ENCODE results near the gene PROM1. TPM values are rescaled to one million over a fixed set of nuclear protein-coding genes. Genes with fewer than 3 reads are reported as not detected.

PROM1 gene
- total RNA-seq, 1 donor from 2014 or later = 12.4 TPM

- no peaks in the 10 kb centered on the region for H3K4me1 Mint-ChIP-seq
- no peaks in the 10 kb centered on the region for H3K36me3 Mint-ChIP-seq
- H3K27me3 Mint-ChIP-seq (ENCODE audit: low read depth) = no peaks in the 10 kb centered on the region
- H3K9me3 Mint-ChIP-seq = peaks cover 23% of the 10 kb centered on the region
- no peak overlapping the region for H3K4me3 Mint-ChIP-seq
- no peak for DNase-seq (ENCODE audit: low spot score in 2 of 2, unreplicated experiment in 2 of 2)
- no peak overlapping the region for H3K27ac Mint-ChIP-seq
- TF ChIP-seq CTCF (IDR thresholded peaks at IDR 0.05; ENCODE audit: unreplicated experiment) = no peak
These were observed 130.2 kb downstream of the PROM1 start for GRCh38 chr4:15953625-15954024.

- DNase-seq (ENCODE audit: low spot score in 2 of 2, unreplicated experiment in 2 of 2) = no peak
- Mint-ChIP-seq H3K27ac (no peak overlapping the region), H3K27me3 (ENCODE audit: low read depth) (no peaks in the 10 kb centered on the region), H3K36me3 (no peaks in the 10 kb centered on the region), H3K9me3 (peaks cover 23% of the 10 kb centered on the region), H3K4me1 (no peaks in the 10 kb centered on the region), H3K4me3 (no peak overlapping the region)
- no peak for TF ChIP-seq CTCF (IDR thresholded peaks at IDR 0.05; ENCODE audit: unreplicated experiment)
These were observed 132.0 kb downstream of the PROM1 start for GRCh38 chr4:15951781-15952180.

GRCh38 chr4:15948826-15949225, 135.0 kb downstream of the PROM1 start:
- no peak for DNase-seq (ENCODE audit: low spot score in 2 of 2, unreplicated experiment in 2 of 2)
- Mint-ChIP-seq H3K4me3 (no peak overlapping the region), H3K4me1 (no peaks in the 10 kb centered on the region), H3K9me3 (peaks cover 9% of the 10 kb centered on the region), H3K27me3 (ENCODE audit: low read depth) (no peaks in the 10 kb centered on the region), H3K36me3 (no peaks in the 10 kb centered on the region), H3K27ac (no peak overlapping the region)
- TF ChIP-seq CTCF (IDR thresholded peaks at IDR 0.05; ENCODE audit: unreplicated experiment) = no peak

GRCh38 chr4:15947684-15948083, 136.1 kb downstream of the PROM1 start:
- H3K9me3 Mint-ChIP-seq = no peaks in the 10 kb centered on the region
- DNase-seq (ENCODE audit: low spot score in 2 of 2, unreplicated experiment in 2 of 2) = no peak
- H3K4me3 Mint-ChIP-seq = no peak overlapping the region
- no peak overlapping the region for H3K27ac Mint-ChIP-seq
- no peaks in the 10 kb centered on the region for H3K36me3 Mint-ChIP-seq
- no peaks in the 10 kb centered on the region for H3K4me1 Mint-ChIP-seq
- H3K27me3 Mint-ChIP-seq (ENCODE audit: low read depth) = no peaks in the 10 kb centered on the region
- no peak for TF ChIP-seq CTCF (IDR thresholded peaks at IDR 0.05; ENCODE audit: unreplicated experiment)

- Mint-ChIP-seq H3K9me3 (no peaks in the 10 kb centered on the region), H3K4me3 (no peak overlapping the region), H3K27ac (no peak overlapping the region)
These were observed 138.3 kb downstream of the PROM1 start for GRCh38 chr4:15945516-15945915.

More at GRCh38 chr4:15945516-15945915, 138.3 kb downstream of the PROM1 start:
- no peak for TF ChIP-seq CTCF (IDR thresholded peaks at IDR 0.05; ENCODE audit: unreplicated experiment)
- Mint-ChIP-seq H3K4me1 (no peaks in the 10 kb centered on the region), H3K36me3 (no peaks in the 10 kb centered on the region), H3K27me3 (ENCODE audit: low read depth) (no peaks in the 10 kb centered on the region)
- DNase-seq (ENCODE audit: low spot score in 2 of 2, unreplicated experiment in 2 of 2) = no peak

Measured in mesothelial cell of epicardium (in vitro differentiated cells).